H1 (cell line): ENCODE measurements around the gene RPP30. TPM values are rescaled to one million over a fixed set of nuclear protein-coding genes. Genes with fewer than 3 reads are reported as not detected.
A peak's percentile ranks its signal among the peaks of the same experiment; 100 is the strongest.

Source experiments
- CHD7 ChIP-seq: fragments of 300-600 bp; sonication (generic); IDR thresholded peaks from 2 replicates; pipeline ENCODE4 v1.7.1; 2012; ENCODE audit warnings: low read length, moderate library complexity, mild to moderate bottlenecking, inconsistent platforms; ENCODE audit not compliant: insufficient replicate concordance
- HDAC2 ChIP-seq, 2 experiments: fragments of 300-600 bp in 1 of 2; sonication (generic) in 1 of 2; IDR thresholded peaks; 2 replicates each; pipeline ENCODE4 v1.6.1; 2011 to 2012; ENCODE audit warnings: low read depth in 2 of 2, low read length in 2 of 2, mild to moderate bottlenecking in 2 of 2, moderate library complexity in 2 of 2, borderline replicate concordance in 1 of 2, inconsistent platforms in 1 of 2
- HDAC6 ChIP-seq: IDR thresholded peaks from one replicate; pipeline ENCODE4 v1.7.1; 2012; ENCODE audit warnings: low read depth, mild to moderate bottlenecking, inconsistent platforms, low read length, moderate library complexity
- JUND ChIP-seq: IDR thresholded peaks from 2 replicates; pipeline ENCODE4 v1.6.1; 2011; ENCODE audit warnings: mild to moderate bottlenecking, improper control_type of control experiment, low read length
- NRF1 ChIP-seq: IDR thresholded peaks from 2 replicates; pipeline ENCODE4 v1.6.1; 2011; ENCODE audit warnings: mild to moderate bottlenecking, low read depth, low read length, improper control_type of control experiment
- POU5F1 ChIP-seq: IDR thresholded peaks from 2 replicates; pipeline ENCODE4 v1.6.1; 2011; ENCODE audit warnings: low read depth, mild to moderate bottlenecking, low read length, moderate library complexity
- RFX5 ChIP-seq: IDR thresholded peaks from 2 replicates; pipeline ENCODE4 v1.6.1; 2011; ENCODE audit warnings: low read depth, low read length, improper control_type of control experiment, borderline replicate concordance
- SIRT6 ChIP-seq: IDR thresholded peaks from one replicate; pipeline ENCODE4 v1.7.1; 2012; ENCODE audit warnings: low read length, inconsistent platforms
- SP2 ChIP-seq: IDR thresholded peaks from 2 replicates; pipeline ENCODE4 v1.6.1; 2012; ENCODE audit warnings: mild to moderate bottlenecking, low read length, inconsistent platforms
- polyA plus RNA-seq, 7 experiments: library from polyadenylated mRNA; depleted of rRNA in 3 of 7; stranded (reverse) in 5 of 7; unstranded in 2 of 7; fragments of >200 nt in 5 of 7; fragments of 200-250 nt in 2 of 7; gene quantifications; 1 replicate in 5 of 7; 2 replicates in 1 of 7; 4 replicates in 1 of 7; pipeline versions ENCODE4 v1.2.1 to v1.2.3, GENCODE V29; 2011 to 2013; ENCODE audit warnings: missing spikeins in 2 of 7, mixed read lengths in 2 of 7
- total RNA-seq: library from RNA; stranded (reverse); fragmentation: NEBNext Ultra II Directional; extraction: Animal tissue kit (Norgen Biotek cat#: 25700); gene quantifications from 2 replicates; pipeline ENCODE4 v1.2.1, GENCODE V29; 2021

RPP30 gene
- total and polyA plus RNA-seq, 2 of the 8 experiments (the other 6 are each of a cell fraction or from before 2014, with no cell fraction given): 38.9 to 79.7 TPM

- TF ChIP-seq CHD7: peak; percentile 94
- peak; percentile 61 to 89; a peak in 2 of 4 replicates for TF ChIP-seq HDAC2 (IDR thresholded peaks at IDR 0.05; ENCODE audit: borderline replicate concordance in 1 of 2, low read depth in 2 of 2, low read length in 2 of 2)
- TF ChIP-seq JUND: 0 out of 2 replicates have a peak, but pooled peaks have one; percentile 17
- no peak for TF ChIP-seq NRF1
- TF ChIP-seq POU5F1: peak; percentile 99
- no peak for TF ChIP-seq SP2
- no peak for TF ChIP-seq SIRT6
- TF ChIP-seq HDAC6: no peak
- TF ChIP-seq RFX5: no peak
These were observed 53.6 kb downstream of the RPP30 start (continued) for GRCh38 chr10:90925079-90926029.
